ENCODE data around the gene GUCY1B1. TPM values are rescaled to one million over a fixed set of nuclear protein-coding genes. Genes with fewer than 3 reads are reported as not detected.

GUCY1B1 gene
- total RNA-seq, 3 donors from 2014 or later, result 5.4 to 18.0 (median 11.9) TPM

- TF ChIP-seq CTCF (IDR thresholded peaks at IDR 0.05), result no peak
- no peak overlapping the region for H3K27ac ChIP-seq
- intact Hi-C loops (cut with DNase I; ENCODE audit: low total_unique reads), result no loop called here
Observed at GRCh38 chr4:155805016-155805415, 46.2 kb downstream of the GUCY1B1 start.

GRCh38 chr4:155807021-155807420, 48.2 kb downstream of the GUCY1B1 start:
- Histone ChIP-seq H3K4me1 (no peaks in the 10 kb centered on the region), H3K9me3 (no peaks in the 10 kb centered on the region), H3K27ac (no peak overlapping the region), H3K27me3 (no peaks in the 10 kb centered on the region), H3K36me3 (no peaks in the 10 kb centered on the region), H3K4me3 (no peak overlapping the region)
- TF ChIP-seq POLR2AphosphoS5 (IDR thresholded peaks at IDR 0.05) (no peak), CTCF (IDR thresholded peaks at IDR 0.05) (no peak), POLR2A (IDR thresholded peaks at IDR 0.05) (no peak)
- intact Hi-C loops (cut with DNase I; ENCODE audit: low total_unique reads), result no loop called here
- no peak for DNase-seq (ENCODE audit: low spot score in 2 of 2)

More at GRCh38 chr4:155805016-155805415, 46.2 kb downstream of the GUCY1B1 start:
- no peak for DNase-seq (ENCODE audit: low spot score in 2 of 2)
- Histone ChIP-seq H3K27me3 (no peaks in the 10 kb centered on the region), H3K4me3 (no peak overlapping the region), H3K9me3 (no peaks in the 10 kb centered on the region), H3K36me3 (no peaks in the 10 kb centered on the region), H3K4me1 (no peaks in the 10 kb centered on the region)

GRCh38 chr4:155809835-155810234, 51.0 kb downstream of the GUCY1B1 start:
- DNase-seq (ENCODE audit: low spot score in 2 of 2), result no peak
- TF ChIP-seq POLR2A (IDR thresholded peaks at IDR 0.05) (no peak), CTCF (IDR thresholded peaks at IDR 0.05) (peak; percentile 20 to 43 (median 33))
- H3K9me3 ChIP-seq, result no peaks in the 10 kb centered on the region
- intact Hi-C loops (cut with DNase I; ENCODE audit: low total_unique reads), result loop anchor here (10.0 kb wide), 1 partner anchor 145 kb away; the partner anchor contains the start of gene CTSO
- H3K27ac ChIP-seq, result no peak overlapping the region
- H3K4me3 ChIP-seq, result no peak overlapping the region
- no peaks in the 10 kb centered on the region for H3K27me3 ChIP-seq
- H3K36me3 ChIP-seq, result no peaks in the 10 kb centered on the region
- no peaks in the 10 kb centered on the region for H3K4me1 ChIP-seq

- no peaks in the 10 kb centered on the region for H3K9me3 ChIP-seq
- TF ChIP-seq CTCF (IDR thresholded peaks at IDR 0.05) (no peak), POLR2A (IDR thresholded peaks at IDR 0.05) (no peak), POLR2AphosphoS5 (IDR thresholded peaks at IDR 0.05) (no peak)
- intact Hi-C loops (cut with DNase I; ENCODE audit: low total_unique reads), result loop anchor here (10.0 kb wide), 1 partner anchor 144 kb away; the partner anchor contains the start of gene CTSO
- no peak overlapping the region for H3K27ac ChIP-seq
- DNase-seq (ENCODE audit: low spot score in 2 of 2), result no peak
- no peaks in the 10 kb centered on the region for H3K36me3 ChIP-seq
- no peaks in the 10 kb centered on the region for H3K27me3 ChIP-seq
- no peaks in the 10 kb centered on the region for H3K4me1 ChIP-seq
- H3K4me3 ChIP-seq, result no peak overlapping the region
Observed at GRCh38 chr4:155811083-155811482, 52.3 kb downstream of the GUCY1B1 start.

- no peak for DNase-seq (ENCODE audit: low spot score in 2 of 2)
- Histone ChIP-seq H3K27me3 (no peaks in the 10 kb centered on the region), H3K36me3 (no peaks in the 10 kb centered on the region), H3K27ac (no peak overlapping the region), H3K9me3 (no peaks in the 10 kb centered on the region), H3K4me3 (no peak overlapping the region), H3K4me1 (no peaks in the 10 kb centered on the region)
- TF ChIP-seq POLR2A (IDR thresholded peaks at IDR 0.05) (no peak), POLR2AphosphoS5 (IDR thresholded peaks at IDR 0.05) (no peak), CTCF (IDR thresholded peaks at IDR 0.05) (no peak)
- intact Hi-C loops (cut with DNase I; ENCODE audit: low total_unique reads), result loop anchor here (10.0 kb wide), 1 partner anchor 136 kb away; the partner anchor contains the start of gene CTSO
Observed at GRCh38 chr4:155818639-155819038, 59.8 kb downstream of the GUCY1B1 start.
